HL-60/S4 (cell line): Measurements from ENCODE around the gene AGAP1.

Experiments
- in situ Hi-C: fragments of 300-500 bp; cut with MboI; formaldehyde crosslinking; loops from 2 replicates; pipeline ENCODE4 v1.14.3; 2022; ENCODE audit warnings: low sequenced_read_pairs

Gene AGAP1

GRCh38 chr2:235583925-235584637 is 90.2 kb downstream of the AGAP1 start:
- in situ Hi-C loops, result loop anchor here (25.0 kb wide), 1 partner anchor 447 kb away; no protein-coding TSS in a partner anchor

- in situ Hi-C loops, result loop anchor here (25.0 kb wide), 1 partner anchor 447 kb away; no protein-coding TSS in a partner anchor
Measured at GRCh38 chr2:235584638-235585007, 90.8 kb downstream of the AGAP1 start.

GRCh38 chr2:235587202-235587601 is 93.4 kb downstream of the AGAP1 start:
- in situ Hi-C loops, result loop anchor here (25.0 kb wide), 1 partner anchor 450 kb away; no protein-coding TSS in a partner anchor

- in situ Hi-C loops, result loop anchor here (25.0 kb wide), 1 partner anchor 451 kb away; no protein-coding TSS in a partner anchor
Measured at GRCh38 chr2:235588750-235589149, 94.9 kb downstream of the AGAP1 start.

GRCh38 chr2:235591231-235591730 is 97.4 kb downstream of the AGAP1 start:
- in situ Hi-C loops, result loop anchor here (25.0 kb wide), 1 partner anchor 454 kb away; no protein-coding TSS in a partner anchor

- in situ Hi-C loops, result loop anchor here (25.0 kb wide), 1 partner anchor 455 kb away; no protein-coding TSS in a partner anchor
Measured at GRCh38 chr2:235591921-235592320, 98.1 kb downstream of the AGAP1 start.

- in situ Hi-C loops, result loop anchor here (25.0 kb wide), 1 partner anchor 455 kb away; no protein-coding TSS in a partner anchor
Measured at GRCh38 chr2:235592430-235592829, 98.6 kb downstream of the AGAP1 start.

- in situ Hi-C loops, result loop anchor here (25.0 kb wide), 1 partner anchor 456 kb away; no protein-coding TSS in a partner anchor
Measured at GRCh38 chr2:235592836-235593235, 99.0 kb downstream of the AGAP1 start.

GRCh38 chr2:235594041-235594440 is 100.2 kb downstream of the AGAP1 start:
- in situ Hi-C loops, result loop anchor here (25.0 kb wide), 1 partner anchor 457 kb away; no protein-coding TSS in a partner anchor

GRCh38 chr2:235594964-235595363 is 101.1 kb downstream of the AGAP1 start:
- in situ Hi-C loops, result loop anchor here (25.0 kb wide), 1 partner anchor 458 kb away; no protein-coding TSS in a partner anchor

GRCh38 chr2:235595422-235596010 is 101.7 kb downstream of the AGAP1 start:
- in situ Hi-C loops, result loop anchor here (25.0 kb wide), 1 partner anchor 458 kb away; no protein-coding TSS in a partner anchor

GRCh38 chr2:235596272-235596671 is 102.4 kb downstream of the AGAP1 start:
- in situ Hi-C loops, result loop anchor here (25.0 kb wide), 1 partner anchor 459 kb away; no protein-coding TSS in a partner anchor

GRCh38 chr2:235597081-235597615 is 103.3 kb downstream of the AGAP1 start:
- in situ Hi-C loops, result loop anchor here (25.0 kb wide), 1 partner anchor 460 kb away; no protein-coding TSS in a partner anchor

GRCh38 chr2:235598026-235598425 is 104.2 kb downstream of the AGAP1 start:
- in situ Hi-C loops, result loop anchor here (25.0 kb wide), 1 partner anchor 461 kb away; no protein-coding TSS in a partner anchor

GRCh38 chr2:235598532-235599531 is 105.0 kb downstream of the AGAP1 start:
- in situ Hi-C loops, result loop anchor here (25.0 kb wide), 1 partner anchor 462 kb away; no protein-coding TSS in a partner anchor

- in situ Hi-C loops, result loop anchor here (25.0 kb wide), 1 partner anchor 462 kb away; no protein-coding TSS in a partner anchor
Measured at GRCh38 chr2:235599596-235600338, 105.9 kb downstream of the AGAP1 start.

- in situ Hi-C loops, result no loop called here
Measured at GRCh38 chr2:235600406-235600805, 106.6 kb downstream of the AGAP1 start.

GRCh38 chr2:235600926-235601325 is 107.1 kb downstream of the AGAP1 start:
- in situ Hi-C loops, result no loop called here
